ENCODE results near the gene PLPP1.

The PLPP1 gene

GRCh38 chr5:55450050-55450765 lies 84.6 kb downstream of the PLPP1 start:
- peak; percentile 56 for DNase-seq (ENCODE audit: low spot score)

- no peak for DNase-seq (ENCODE audit: low spot score)
Observed at GRCh38 chr5:55446640-55447351, 88.0 kb downstream of the PLPP1 start.

GRCh38 chr5:55445791-55446190 lies 89.0 kb downstream of the PLPP1 start:
- no peak for DNase-seq (ENCODE audit: low spot score)

- no peak for DNase-seq (ENCODE audit: low spot score)
Observed at GRCh38 chr5:55441954-55442353, 92.8 kb downstream of the PLPP1 start.

GRCh38 chr5:55441107-55441771 lies 93.5 kb downstream of the PLPP1 start:
- no peak for DNase-seq (ENCODE audit: low spot score)

- DNase-seq (ENCODE audit: low spot score): no peak
Observed at GRCh38 chr5:55440188-55440646, 94.5 kb downstream of the PLPP1 start.

- DNase-seq (ENCODE audit: low spot score): peak; percentile 41
Observed at GRCh38 chr5:55438998-55439397, 95.8 kb downstream of the PLPP1 start.

- no peak for DNase-seq (ENCODE audit: low spot score)
Observed at GRCh38 chr5:55437859-55438206, 96.9 kb downstream of the PLPP1 start.

GRCh38 chr5:55437452-55437851 lies 97.3 kb downstream of the PLPP1 start:
- no peak for DNase-seq (ENCODE audit: low spot score)

- no peak for DNase-seq (ENCODE audit: low spot score)
Observed at GRCh38 chr5:55432549-55432948, 102.2 kb downstream of the PLPP1 start.

- no peak for DNase-seq (ENCODE audit: low spot score)
Observed at GRCh38 chr5:55429613-55430253, 105.0 kb downstream of the PLPP1 start.

- no peak for DNase-seq (ENCODE audit: low spot score)
Observed at GRCh38 chr5:55429221-55429612, 105.5 kb downstream of the PLPP1 start.

- DNase-seq (ENCODE audit: low spot score): peak; percentile 33
Observed at GRCh38 chr5:55427157-55427556, 107.6 kb downstream of the PLPP1 start.

GRCh38 chr5:55426455-55426854 lies 108.3 kb downstream of the PLPP1 start:
- DNase-seq (ENCODE audit: low spot score): no peak

- peak; percentile 43 for DNase-seq (ENCODE audit: low spot score)
Observed at GRCh38 chr5:55421074-55421529, 113.7 kb downstream of the PLPP1 start.

GRCh38 chr5:55418994-55419968 lies 115.5 kb downstream of the PLPP1 start:
- DNase-seq (ENCODE audit: low spot score): peak; percentile 49

GRCh38 chr5:55416306-55416705 lies 118.5 kb downstream of the PLPP1 start:
- no peak for DNase-seq (ENCODE audit: low spot score)

- DNase-seq (ENCODE audit: low spot score): peak; percentile 40
Observed at GRCh38 chr5:55415071-55415470, 119.7 kb downstream of the PLPP1 start.

- DNase-seq (ENCODE audit: low spot score): no peak
Observed at GRCh38 chr5:55413644-55414043, 121.1 kb downstream of the PLPP1 start.

GRCh38 chr5:55411876-55412275 lies 122.9 kb downstream of the PLPP1 start:
- no peak for DNase-seq (ENCODE audit: low spot score)

- DNase-seq (ENCODE audit: low spot score): no peak
Observed at GRCh38 chr5:55410845-55411244, 123.9 kb downstream of the PLPP1 start.

Measured in kidney tubule cell (primary cell).